GM12874 (cell line): ENCODE measurements around the gene KCTD18.

Source experiments
- TF ChIP-seq, protein P1 (sequence below): IDR thresholded peaks from 2 replicates; pipeline ENCODE4 v1.5.1; 2011; ENCODE audit warnings: low read depth, mild to moderate bottlenecking, control low read depth, low read length, moderate library complexity; ENCODE audit not compliant: insufficient read depth

KCTD18 gene

DNA sequence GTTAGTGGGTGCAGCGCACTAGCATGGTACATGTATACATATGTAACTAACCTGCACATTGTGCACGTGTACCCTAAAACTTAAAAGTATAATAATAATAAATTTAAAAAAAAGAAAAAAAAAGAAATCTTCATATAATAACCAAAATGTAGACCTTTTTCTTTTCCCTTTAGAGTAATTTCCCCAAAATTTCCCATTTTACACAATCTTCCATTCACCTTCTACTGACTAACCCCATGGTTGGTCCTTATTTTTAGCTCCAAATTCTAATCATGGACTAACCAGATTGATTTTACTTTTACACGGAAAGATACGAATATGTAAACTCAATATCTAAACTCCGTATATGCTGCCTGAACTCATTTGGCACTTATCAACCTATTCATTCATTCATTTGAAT, 7.7 kb downstream of the KCTD18 start:
- TF ChIP-seq, protein P1, sequence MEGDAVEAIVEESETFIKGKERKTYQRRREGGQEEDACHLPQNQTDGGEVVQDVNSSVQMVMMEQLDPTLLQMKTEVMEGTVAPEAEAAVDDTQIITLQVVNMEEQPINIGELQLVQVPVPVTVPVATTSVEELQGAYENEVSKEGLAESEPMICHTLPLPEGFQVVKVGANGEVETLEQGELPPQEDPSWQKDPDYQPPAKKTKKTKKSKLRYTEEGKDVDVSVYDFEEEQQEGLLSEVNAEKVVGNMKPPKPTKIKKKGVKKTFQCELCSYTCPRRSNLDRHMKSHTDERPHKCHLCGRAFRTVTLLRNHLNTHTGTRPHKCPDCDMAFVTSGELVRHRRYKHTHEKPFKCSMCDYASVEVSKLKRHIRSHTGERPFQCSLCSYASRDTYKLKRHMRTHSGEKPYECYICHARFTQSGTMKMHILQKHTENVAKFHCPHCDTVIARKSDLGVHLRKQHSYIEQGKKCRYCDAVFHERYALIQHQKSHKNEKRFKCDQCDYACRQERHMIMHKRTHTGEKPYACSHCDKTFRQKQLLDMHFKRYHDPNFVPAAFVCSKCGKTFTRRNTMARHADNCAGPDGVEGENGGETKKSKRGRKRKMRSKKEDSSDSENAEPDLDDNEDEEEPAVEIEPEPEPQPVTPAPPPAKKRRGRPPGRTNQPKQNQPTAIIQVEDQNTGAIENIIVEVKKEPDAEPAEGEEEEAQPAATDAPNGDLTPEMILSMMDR = no peak

GRCh38 chr2:200498402-200499162, 11.3 kb downstream of the KCTD18 start:
- TF ChIP-seq, protein P1 = no peak

DNA sequence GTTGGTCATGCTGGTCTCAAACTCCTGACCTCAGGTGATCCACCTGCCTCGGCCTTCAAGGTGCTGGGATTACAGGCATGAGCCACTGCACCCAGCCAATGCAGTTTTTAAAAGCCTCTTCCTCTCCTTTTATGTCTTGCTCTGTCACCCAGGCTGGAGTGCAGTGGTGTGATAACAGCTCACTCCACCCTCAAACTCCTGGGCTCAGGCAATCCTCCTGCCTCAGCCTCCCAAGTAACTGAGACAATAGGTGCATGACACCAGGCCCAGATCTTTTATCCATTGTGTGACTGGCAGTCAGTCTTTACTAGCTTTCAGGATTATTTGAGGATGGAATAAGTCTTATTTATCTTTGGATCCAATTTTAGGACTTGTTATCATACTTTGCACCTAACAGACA, 13.2 kb downstream of the KCTD18 start:
- TF ChIP-seq, protein P1 = no peak

DNA sequence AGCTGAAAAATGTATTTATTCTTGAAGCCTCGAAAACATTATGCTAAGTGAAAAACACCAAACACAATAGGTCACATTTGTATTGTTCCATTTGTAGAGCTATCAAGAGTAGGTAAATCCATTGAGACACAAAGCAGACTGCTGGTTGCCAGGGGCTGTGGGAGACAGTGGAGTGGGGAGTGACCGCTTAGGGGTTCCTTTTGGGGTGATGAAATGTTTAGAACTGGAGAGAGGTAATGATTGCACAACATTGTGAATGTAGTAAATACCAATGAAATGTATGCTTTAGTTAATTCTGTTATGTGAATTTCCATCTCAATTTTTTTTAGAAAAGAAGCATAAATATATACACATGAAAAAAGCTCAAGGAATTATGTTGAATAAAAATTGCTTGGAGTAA, 15.8 kb downstream of the KCTD18 start:
- TF ChIP-seq, protein P1 = no peak

DNA sequence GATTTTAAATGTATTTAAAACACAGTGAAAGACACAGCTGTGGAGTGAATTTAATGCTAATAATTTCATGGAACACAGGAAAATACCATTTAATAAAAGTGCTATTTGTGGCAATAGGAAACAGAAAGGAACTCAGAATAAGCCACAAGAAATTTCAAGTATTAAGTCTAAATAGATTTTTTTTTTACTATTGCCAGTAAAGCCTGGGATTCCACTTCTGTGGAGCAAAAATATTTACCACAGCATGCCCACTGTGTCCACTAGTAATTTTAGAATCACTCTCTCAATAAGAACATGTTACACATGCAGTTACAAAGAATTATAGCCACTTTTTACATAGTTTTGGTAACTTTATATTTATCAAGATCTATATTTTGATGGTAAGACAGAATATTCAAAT, 17.2 kb downstream of the KCTD18 start:
- TF ChIP-seq, protein P1 = no peak

DNA sequence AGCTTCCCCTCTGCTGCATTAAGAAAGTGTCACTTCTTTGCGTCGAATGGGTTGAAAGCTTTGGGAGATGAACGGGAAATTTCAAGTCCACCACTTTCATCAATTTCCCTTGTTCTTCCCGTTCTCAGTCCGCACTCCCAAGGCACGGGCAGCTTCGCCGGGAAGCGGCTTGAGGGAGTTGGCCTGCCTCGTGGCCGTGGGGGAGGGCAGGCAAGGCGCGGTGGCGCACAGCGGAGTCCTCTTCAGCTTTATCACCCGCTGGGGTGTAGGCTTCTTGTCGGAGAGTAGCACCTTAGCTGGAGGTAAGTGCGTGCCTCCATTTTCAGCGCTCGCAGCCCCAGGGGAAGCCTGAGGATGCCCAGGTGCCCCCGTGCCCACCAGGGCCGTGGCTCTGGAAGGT, 19.9 kb downstream of the KCTD18 start:
- TF ChIP-seq, protein P1 = no peak

- TF ChIP-seq, protein P1 = no peak
Measured at GRCh38 chr2:200488169-200488568, 21.7 kb downstream of the KCTD18 start.
